Bronchial epithelial cell (primary cell): ENCODE measurements around the gene SEZ6L2. TPM values are rescaled to one million over a fixed set of nuclear protein-coding genes. Genes with fewer than 3 reads are reported as not detected.
"Not testable (repeated sequence)": the region's sequence is repeated elsewhere in the genome, so short reads cannot be mapped to it uniquely, and the experiment has no call there.

Source experiments
- DNase-seq: peaks from one replicate; pipeline ENCODE4 v3.0.0-alpha.2; 2010; ENCODE audit warnings: low read depth
- FAIRE-seq: peaks from 2 replicates; lab custom pipeline; 2011; peaks lifted over from hg19 to GRCh38; lab: Jason Lieb, UNC
- H3K27me3 ChIP-seq: 2 replicates; pipeline ENCODE4 v1.5.1; 2011; ENCODE audit warnings: low read length; ENCODE audit not compliant: control insufficient read depth, insufficient read depth
- H3K36me3 ChIP-seq: 2 replicates; pipeline ENCODE4 v1.5.1; 2011; ENCODE audit warnings: low read length; ENCODE audit not compliant: control insufficient read depth, insufficient read depth
- H3K4me3 ChIP-seq: 2 replicates; pipeline ENCODE4 v1.5.1; 2011; ENCODE audit warnings: mild to moderate bottlenecking, low read depth, low read length, control low read depth
- CTCF ChIP-seq: IDR thresholded peaks from 2 replicates; pipeline ENCODE4 v1.5.1; 2011; ENCODE audit warnings: mild to moderate bottlenecking, moderate library complexity, low read length, control low read depth, inconsistent platforms; ENCODE audit not compliant: insufficient read depth, severe bottlenecking
- total RNA-seq: library from RNA; depleted of rRNA; stranded (reverse); fragments of >200 nt; gene quantifications from 2 replicates; pipeline ENCODE4 v1.2.1, GENCODE V29; 2014

The SEZ6L2 gene
- total RNA-seq, 1 donor from 2014 or later = 2.9 TPM

GRCh38 chr16:29835926-29836325, 63.4 kb downstream of the SEZ6L2 start:
- Histone ChIP-seq H3K4me3 (no peak overlapping the region), H3K36me3 (peaks cover 41% of the 10 kb centered on the region), H3K27me3 (no peaks in the 10 kb centered on the region)
- FAIRE-seq (no peak), DNase-seq (no peak)
- no peak for TF ChIP-seq CTCF

GRCh38 chr16:29834079-29834478, 65.3 kb downstream of the SEZ6L2 start:
- Histone ChIP-seq H3K4me3 (no peak overlapping the region), H3K27me3 (no peaks in the 10 kb centered on the region), H3K36me3 (peaks cover 40% of the 10 kb centered on the region)
- no peak for DNase-seq
- FAIRE-seq = no peak
- TF ChIP-seq CTCF = no peak

- FAIRE-seq, DNase-seq, H3K27me3 ChIP-seq, H3K4me3 ChIP-seq: not testable (repeated sequence)
- H3K36me3 ChIP-seq = peaks cover 40% of the 10 kb centered on the region
Measured at GRCh38 chr16:29833219-29833618, 66.1 kb downstream of the SEZ6L2 start.

GRCh38 chr16:29831490-29831889, 67.9 kb downstream of the SEZ6L2 start:
- DNase-seq = no peak
- no peak overlapping the region for H3K4me3 ChIP-seq
- H3K36me3 ChIP-seq = peaks cover 30% of the 10 kb centered on the region
- no peak for TF ChIP-seq CTCF
- no peaks in the 10 kb centered on the region for H3K27me3 ChIP-seq
- FAIRE-seq = no peak

GRCh38 chr16:29830774-29831173, 68.6 kb downstream of the SEZ6L2 start:
- Histone ChIP-seq H3K4me3 (no peak overlapping the region), H3K36me3 (peaks cover 31% of the 10 kb centered on the region), H3K27me3 (no peaks in the 10 kb centered on the region)
- FAIRE-seq = no peak
- DNase-seq = no peak
- TF ChIP-seq CTCF = no peak

GRCh38 chr16:29826342-29826695, 73.0 kb downstream of the SEZ6L2 start:
- TF ChIP-seq CTCF = no peak
- H3K4me3 ChIP-seq = no peak overlapping the region
- FAIRE-seq (no peak), DNase-seq (no peak)
- H3K27me3 ChIP-seq = no peaks in the 10 kb centered on the region
- peaks cover 14% of the 10 kb centered on the region for H3K36me3 ChIP-seq
